ENCODE results near the gene CFAP299. TPM values are rescaled to one million over a fixed set of nuclear protein-coding genes. Genes with fewer than 3 reads are reported as not detected.

Gene CFAP299
- total and polyA plus RNA-seq, 2 of the 13 experiments (the other 11 are each of a cell fraction or from before 2014, with no cell fraction given) = not detected

DNA sequence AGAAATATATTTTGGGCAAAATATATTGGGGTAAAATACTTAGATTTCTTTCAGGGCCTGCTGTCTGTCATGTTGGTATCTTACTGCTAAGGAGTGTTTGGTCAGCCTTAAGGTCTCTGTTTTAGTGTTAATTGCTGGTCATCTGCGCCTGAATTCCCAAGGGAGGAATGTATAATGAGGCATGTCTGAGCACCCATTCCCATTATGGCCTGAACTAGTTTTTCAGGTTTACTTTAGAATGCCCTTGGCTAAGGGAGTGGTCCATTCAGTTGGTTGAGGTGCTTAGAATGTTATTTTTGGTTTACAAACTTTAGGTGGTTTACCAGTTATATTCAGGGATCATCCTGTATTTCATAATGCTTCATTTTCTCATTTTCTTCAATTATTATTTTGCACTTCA is 125.9 kb downstream of the CFAP299 start (continued):
- TF ChIP-seq, protein P1, sequence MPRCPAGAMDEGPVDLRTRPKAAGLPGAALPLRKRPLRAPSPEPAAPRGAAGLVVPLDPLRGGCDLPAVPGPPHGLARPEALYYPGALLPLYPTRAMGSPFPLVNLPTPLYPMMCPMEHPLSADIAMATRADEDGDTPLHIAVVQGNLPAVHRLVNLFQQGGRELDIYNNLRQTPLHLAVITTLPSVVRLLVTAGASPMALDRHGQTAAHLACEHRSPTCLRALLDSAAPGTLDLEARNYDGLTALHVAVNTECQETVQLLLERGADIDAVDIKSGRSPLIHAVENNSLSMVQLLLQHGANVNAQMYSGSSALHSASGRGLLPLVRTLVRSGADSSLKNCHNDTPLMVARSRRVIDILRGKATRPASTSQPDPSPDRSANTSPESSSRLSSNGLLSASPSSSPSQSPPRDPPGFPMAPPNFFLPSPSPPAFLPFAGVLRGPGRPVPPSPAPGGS (CRISPR knock-in tag; IDR thresholded peaks at IDR 0.05) = no peak
- TF ChIP-seq, protein P2, sequence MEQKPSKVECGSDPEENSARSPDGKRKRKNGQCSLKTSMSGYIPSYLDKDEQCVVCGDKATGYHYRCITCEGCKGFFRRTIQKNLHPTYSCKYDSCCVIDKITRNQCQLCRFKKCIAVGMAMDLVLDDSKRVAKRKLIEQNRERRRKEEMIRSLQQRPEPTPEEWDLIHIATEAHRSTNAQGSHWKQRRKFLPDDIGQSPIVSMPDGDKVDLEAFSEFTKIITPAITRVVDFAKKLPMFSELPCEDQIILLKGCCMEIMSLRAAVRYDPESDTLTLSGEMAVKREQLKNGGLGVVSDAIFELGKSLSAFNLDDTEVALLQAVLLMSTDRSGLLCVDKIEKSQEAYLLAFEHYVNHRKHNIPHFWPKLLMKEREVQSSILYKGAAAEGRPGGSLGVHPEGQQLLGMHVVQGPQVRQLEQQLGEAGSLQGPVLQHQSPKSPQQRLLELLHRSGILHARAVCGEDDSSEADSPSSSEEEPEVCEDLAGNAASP (CRISPR knock-in tag; IDR thresholded peaks at IDR 0.05; ENCODE audit: borderline replicate concordance) = no peak
- no peak for TF ChIP-seq TEAD3 (CRISPR knock-in tag; optimal IDR thresholded peaks at IDR 0.05; ENCODE audit: borderline replicate concordance)
- TF ChIP-seq ZNF563 (CRISPR knock-in tag; IDR thresholded peaks at IDR 0.05) = no peak

DNA sequence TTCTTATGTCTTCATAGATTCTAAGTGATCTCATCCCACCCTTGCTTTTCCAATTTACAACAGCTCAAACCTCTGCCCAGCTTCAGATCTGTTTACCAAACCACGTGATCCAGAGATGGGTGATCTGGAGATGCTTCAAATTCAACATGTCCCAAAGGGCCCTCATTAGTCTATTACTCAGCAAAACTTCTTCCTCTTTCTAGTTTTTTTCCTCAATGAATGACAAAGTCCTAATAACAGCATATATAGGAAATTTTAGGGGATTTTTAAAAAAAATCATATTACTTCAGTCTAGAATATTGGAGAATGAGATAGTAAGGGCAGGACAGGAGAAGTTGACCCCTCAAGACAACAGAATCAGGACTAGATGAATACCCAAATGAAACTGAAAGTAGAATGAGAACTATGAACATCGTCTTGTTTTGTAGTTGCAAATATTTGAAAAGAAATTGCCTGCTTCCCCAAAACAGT is 127.1 kb downstream of the CFAP299 start:
- in situ Hi-C loops (cut with HindIII; ENCODE audit: extremely low pct_ligation_motif_present, low pct_unique_long_range_greater_than_20kb) (no loop called here), intact Hi-C loops (cut with micrococcal nuclease; ENCODE audit: unreplicated experiment) (no loop called here)
- no peaks in the 10 kb centered on the region for H3K36me3 ChIP-seq (replicated peaks in 1 of 2; ENCODE audit: control insufficient read depth in 1 of 2, insufficient read depth in 2 of 2, low read length in 2 of 2)
- no peak for ATAC-seq
- no peak overlapping the region for H3K27ac ChIP-seq (ENCODE audit: extremely low read length, insufficient read depth, low read length)
- no peaks in the 10 kb centered on the region for H3K4me1 ChIP-seq (ENCODE audit: insufficient read depth, low read length)
- no peak overlapping the region for H3K4me2 ChIP-seq (ENCODE audit: low read depth, low read length)
- ChIA-PET CTCF (ENCODE audit: low intra/inter-chr PET ratio, low total read pairs) (no interaction called here), POLR2A (no interaction called here)
- no peak overlapping the region for H3K9ac ChIP-seq (ENCODE audit: insufficient read depth, low read depth, low read length)
- H2AFZ ChIP-seq (ENCODE audit: low read length) = no peak overlapping the region
- no TSS peak for BruUV-seq (replicated peaks)
- H3K79me2 ChIP-seq (ENCODE audit: insufficient read depth, low read length) = no peaks in the 10 kb centered on the region
- no peaks in the 10 kb centered on the region for H4K20me1 ChIP-seq (ENCODE audit: insufficient read depth, low read length)
- 3% methylated on average over 2 of the region's 2 CpGs for WGBS (ENCODE audit: low lambda C conversion rate)
- TF ChIP-seq, protein P3, sequence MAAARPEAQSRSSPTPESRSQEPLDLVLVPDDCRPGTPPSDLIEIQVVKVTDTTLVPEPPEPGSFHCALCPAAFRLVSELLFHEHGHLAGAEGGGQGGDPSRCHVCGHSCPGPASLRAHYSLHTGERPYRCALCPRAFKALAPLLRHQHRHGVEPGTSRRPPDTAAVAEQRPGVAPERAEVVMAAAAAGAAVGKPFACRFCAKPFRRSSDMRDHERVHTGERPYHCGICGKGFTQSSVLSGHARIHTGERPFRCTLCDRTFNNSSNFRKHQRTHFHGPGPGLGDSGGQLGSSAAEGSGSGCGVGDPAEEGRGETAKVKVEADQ (CRISPR knock-in tag; IDR thresholded peaks at IDR 0.05; ENCODE audit: borderline replicate concordance) = no peak
- no peaks in the 10 kb centered on the region for H3K9me3 ChIP-seq (ENCODE audit: low read length)
- no peak overlapping the region for H3K4me3 ChIP-seq (replicated peaks in 1 of 3; ENCODE audit: insufficient read depth in 1 of 3, low read depth in 2 of 3, low read length in 3 of 3)
- no peaks in the 10 kb centered on the region for H3K27me3 ChIP-seq (ENCODE audit: control insufficient read depth in 1 of 2, insufficient read depth in 2 of 2, low read length in 2 of 2)
- DNase-seq (ENCODE audit: low spot score) = no peak
- FAIRE-seq = no peak

Measured in HepG2 (cell line).